ENCODE measurements around the gene LIME1.

LIME1 gene

DNA sequence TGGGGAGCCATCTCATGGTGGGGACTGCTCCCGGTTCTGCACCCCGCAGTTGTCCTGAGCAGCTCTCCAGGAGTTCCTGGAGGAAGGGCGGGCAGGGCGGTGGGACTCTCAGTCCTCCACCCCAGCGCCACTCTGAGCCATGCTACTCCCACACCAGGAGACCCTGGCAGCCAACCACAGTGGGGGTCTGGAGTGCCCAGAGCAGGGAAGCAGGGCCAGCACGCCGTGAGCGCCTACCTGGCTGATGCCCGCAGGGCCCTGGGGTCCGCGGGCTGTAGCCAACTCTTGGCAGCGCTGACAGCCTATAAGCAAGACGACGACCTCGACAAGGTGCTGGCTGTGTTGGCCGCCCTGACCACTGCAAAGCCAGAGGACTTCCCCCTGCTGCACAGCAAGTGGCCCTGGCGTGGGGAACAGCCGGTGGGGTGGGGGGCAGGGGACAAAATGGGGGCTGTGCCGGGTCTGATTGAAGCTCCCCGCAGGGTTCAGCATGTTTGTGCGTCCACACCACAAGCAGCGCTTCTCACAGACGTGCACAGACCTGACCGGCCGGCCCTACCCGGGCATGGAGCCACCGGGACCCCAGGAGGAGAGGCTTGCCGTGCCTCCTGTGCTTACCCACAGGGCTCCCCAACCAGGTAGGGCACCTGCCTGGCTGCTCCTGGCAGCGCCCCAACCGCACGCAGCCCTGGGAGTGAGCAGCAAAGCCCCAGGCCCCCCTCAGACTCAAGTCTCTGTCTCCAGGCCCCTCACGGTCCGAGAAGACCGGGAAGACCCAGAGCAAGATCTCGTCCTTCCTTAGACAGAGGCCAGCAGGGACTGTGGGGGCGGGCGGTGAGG, 41.7 kb upstream of the LIME1 start:
- H3K4me1 Mint-ChIP-seq = peaks cover 53% of the 10 kb centered on the region
- DNase-seq (no peak), ATAC-seq (no peak)
- H3K9me3 Mint-ChIP-seq = no peaks in the 10 kb centered on the region
- no peaks in the 10 kb centered on the region for H3K27me3 Mint-ChIP-seq
- no peak overlapping the region for H3K27ac Mint-ChIP-seq
- no peak overlapping the region for H3K4me3 Mint-ChIP-seq

DNA sequence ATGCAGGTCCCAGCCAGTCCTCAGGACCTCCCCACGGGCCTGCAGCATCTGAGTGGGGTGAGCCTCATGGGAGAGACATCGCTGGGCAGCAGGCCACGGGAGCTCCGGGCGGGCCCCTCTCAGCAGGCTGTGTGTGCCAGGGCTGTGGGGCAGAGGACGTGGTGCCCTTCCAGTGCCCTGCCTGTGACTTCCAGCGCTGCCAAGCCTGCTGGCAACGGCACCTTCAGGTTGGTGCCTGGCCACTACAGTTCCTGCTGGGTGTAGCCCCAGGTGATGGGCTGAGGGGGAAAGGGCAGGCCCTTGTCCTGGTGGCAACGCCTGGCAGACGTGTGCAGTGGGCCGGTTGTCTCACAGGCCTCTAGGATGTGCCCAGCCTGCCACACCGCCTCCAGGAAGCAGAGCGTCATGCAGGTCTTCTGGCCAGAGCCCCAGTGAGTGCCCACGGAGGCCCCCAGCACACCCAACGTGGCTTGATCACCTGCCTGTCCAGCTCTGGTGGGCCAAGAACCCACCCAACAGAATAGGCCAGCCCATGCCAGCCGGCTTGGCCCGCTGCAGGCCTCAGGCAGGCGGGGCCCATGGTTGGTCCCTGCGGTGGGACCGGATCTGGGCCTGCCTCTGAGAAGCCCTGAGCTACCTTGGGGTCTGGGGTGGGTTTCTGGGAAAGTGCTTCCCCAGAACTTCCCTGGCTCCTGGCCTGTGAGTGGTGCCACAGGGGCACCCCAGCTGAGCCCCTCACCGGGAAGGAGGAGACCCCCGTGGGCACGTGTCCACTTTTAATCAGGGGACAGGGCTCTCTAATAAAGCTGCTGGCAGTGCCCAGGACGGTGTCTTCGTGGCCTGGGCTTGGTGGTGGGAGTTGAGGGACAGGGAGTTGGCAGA, 40.8 kb upstream of the LIME1 start:
- Mint-ChIP-seq H3K27me3 (no peaks in the 10 kb centered on the region), H3K9me3 (no peaks in the 10 kb centered on the region), H3K4me1 (peaks cover 62% of the 10 kb centered on the region), H3K27ac (peak overlapping the region in 1 of 2 donors; percentile 44), H3K4me3 (peak overlapping the region in 1 of 2 donors; percentile 67)
- no peak for DNase-seq
- ATAC-seq = no peak

DNA sequence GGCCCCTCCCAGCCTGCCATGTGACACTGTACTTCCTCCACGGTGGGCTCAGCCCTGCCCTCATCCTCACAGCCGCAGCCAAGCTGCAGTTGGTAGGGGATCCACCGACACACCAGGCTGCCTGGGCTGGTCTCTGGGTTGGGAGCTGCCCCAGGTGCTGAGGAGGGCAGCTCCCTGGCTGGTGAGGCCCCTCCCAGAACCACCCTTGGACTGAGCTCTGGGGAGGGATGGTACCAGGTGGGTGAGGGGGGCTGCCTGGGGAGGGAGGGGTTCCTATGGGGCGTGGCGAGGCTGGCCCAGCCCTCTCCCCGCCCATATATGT, 40.2 kb upstream of the LIME1 start:
- Mint-ChIP-seq H3K9me3 (no peaks in the 10 kb centered on the region), H3K27me3 (no peaks in the 10 kb centered on the region), H3K4me1 (peaks cover 60% of the 10 kb centered on the region), H3K4me3 (peak overlapping the region in 1 of 2 donors; percentile 67), H3K27ac (peak overlapping the region in 1 of 2 donors; percentile 44)
- DNase-seq (no peak), ATAC-seq (peak; percentile 61)

DNA sequence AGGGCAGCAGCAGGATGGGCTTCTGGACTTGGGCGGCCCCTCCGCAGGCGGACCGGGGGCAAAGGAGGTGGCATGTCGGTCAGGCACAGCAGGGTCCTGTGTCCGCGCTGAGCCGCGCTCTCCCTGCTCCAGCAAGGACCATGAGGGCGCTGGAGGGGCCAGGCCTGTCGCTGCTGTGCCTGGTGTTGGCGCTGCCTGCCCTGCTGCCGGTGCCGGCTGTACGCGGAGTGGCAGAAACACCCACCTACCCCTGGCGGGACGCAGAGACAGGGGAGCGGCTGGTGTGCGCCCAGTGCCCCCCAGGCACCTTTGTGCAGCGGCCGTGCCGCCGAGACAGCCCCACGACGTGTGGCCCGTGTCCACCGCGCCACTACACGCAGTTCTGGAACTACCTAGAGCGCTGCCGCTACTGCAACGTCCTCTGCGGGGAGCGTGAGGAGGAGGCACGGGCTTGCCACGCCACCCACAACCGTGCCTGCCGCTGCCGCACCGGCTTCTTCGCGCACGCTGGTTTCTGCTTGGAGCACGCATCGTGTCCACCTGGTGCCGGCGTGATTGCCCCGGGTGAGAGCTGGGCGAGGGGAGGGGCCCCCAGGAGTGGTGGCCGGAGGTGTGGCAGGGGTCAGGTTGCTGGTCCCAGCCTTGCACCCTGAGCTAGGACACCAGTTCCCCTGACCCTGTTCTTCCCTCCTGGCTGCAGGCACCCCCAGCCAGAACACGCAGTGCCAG, 39.7 kb upstream of the LIME1 start, which contains the start of gene TNFRSF6B:
Gene TNFRSF6B, plus strand, starts transcription at position 25 of the 729 bp plus-strand sequence. Its CDS starts 116 bp downstream, at position 141.
- no peaks in the 10 kb centered on the region for H3K27me3 Mint-ChIP-seq
- ATAC-seq = peak; percentile 34
- H3K4me1 Mint-ChIP-seq = peaks cover 56% of the 10 kb centered on the region
- H3K27ac Mint-ChIP-seq = peak within 1 kb of the TSS in 1 of 2 donors; percentile 93
- no peaks in the 10 kb centered on the region for H3K9me3 Mint-ChIP-seq
- DNase-seq = peak in 1 of 2 donors; percentile 12
- peak within 1 kb of the TSS; percentile 9 to 67 for H3K4me3 Mint-ChIP-seq

DNA sequence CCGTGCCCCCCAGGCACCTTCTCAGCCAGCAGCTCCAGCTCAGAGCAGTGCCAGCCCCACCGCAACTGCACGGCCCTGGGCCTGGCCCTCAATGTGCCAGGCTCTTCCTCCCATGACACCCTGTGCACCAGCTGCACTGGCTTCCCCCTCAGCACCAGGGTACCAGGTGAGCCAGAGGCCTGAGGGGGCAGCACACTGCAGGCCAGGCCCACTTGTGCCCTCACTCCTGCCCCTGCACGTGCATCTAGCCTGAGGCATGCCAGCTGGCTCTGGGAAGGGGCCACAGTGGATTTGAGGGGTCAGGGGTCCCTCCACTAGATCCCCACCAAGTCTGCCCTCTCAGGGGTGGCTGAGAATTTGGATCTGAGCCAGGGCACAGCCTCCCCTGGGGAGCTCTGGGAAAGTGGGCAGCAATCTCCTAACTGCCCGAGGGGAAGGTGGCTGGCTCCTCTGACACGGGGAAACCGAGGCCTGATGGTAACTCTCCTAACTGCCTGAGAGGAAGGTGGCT, 39.1 kb upstream of the LIME1 start:
- Mint-ChIP-seq H3K4me1 (peaks cover 56% of the 10 kb centered on the region), H3K27ac (peak overlapping the region in 1 of 2 donors; percentile 93), H3K4me3 (peak overlapping the region; percentile 9 to 67), H3K9me3 (no peaks in the 10 kb centered on the region), H3K27me3 (no peaks in the 10 kb centered on the region)
- no peak for ATAC-seq
- DNase-seq = peak in 1 of 2 donors; percentile 13

DNA sequence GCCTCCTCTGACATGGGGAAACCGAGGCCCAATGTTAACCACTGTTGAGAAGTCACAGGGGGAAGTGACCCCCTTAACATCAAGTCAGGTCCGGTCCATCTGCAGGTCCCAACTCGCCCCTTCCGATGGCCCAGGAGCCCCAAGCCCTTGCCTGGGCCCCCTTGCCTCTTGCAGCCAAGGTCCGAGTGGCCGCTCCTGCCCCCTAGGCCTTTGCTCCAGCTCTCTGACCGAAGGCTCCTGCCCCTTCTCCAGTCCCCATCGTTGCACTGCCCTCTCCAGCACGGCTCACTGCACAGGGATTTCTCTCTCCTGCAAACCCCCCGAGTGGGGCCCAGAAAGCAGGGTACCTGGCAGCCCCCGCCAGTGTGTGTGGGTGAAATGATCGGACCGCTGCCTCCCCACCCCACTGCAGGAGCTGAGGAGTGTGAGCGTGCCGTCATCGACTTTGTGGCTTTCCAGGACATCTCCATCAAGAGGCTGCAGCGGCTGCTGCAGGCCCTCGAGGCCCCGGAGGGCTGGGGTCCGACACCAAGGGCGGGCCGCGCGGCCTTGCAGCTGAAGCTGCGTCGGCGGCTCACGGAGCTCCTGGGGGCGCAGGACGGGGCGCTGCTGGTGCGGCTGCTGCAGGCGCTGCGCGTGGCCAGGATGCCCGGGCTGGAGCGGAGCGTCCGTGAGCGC, 38.5 kb upstream of the LIME1 start:
- Mint-ChIP-seq H3K4me3 (peak overlapping the region in 1 of 2 donors; percentile 57), H3K9me3 (no peaks in the 10 kb centered on the region), H3K27ac (peak overlapping the region; percentile 57 to 93), H3K4me1 (peaks cover 56% of the 10 kb centered on the region), H3K27me3 (no peaks in the 10 kb centered on the region)
- DNase-seq (peak in 1 of 2 donors; percentile 12), ATAC-seq (no peak)

DNA sequence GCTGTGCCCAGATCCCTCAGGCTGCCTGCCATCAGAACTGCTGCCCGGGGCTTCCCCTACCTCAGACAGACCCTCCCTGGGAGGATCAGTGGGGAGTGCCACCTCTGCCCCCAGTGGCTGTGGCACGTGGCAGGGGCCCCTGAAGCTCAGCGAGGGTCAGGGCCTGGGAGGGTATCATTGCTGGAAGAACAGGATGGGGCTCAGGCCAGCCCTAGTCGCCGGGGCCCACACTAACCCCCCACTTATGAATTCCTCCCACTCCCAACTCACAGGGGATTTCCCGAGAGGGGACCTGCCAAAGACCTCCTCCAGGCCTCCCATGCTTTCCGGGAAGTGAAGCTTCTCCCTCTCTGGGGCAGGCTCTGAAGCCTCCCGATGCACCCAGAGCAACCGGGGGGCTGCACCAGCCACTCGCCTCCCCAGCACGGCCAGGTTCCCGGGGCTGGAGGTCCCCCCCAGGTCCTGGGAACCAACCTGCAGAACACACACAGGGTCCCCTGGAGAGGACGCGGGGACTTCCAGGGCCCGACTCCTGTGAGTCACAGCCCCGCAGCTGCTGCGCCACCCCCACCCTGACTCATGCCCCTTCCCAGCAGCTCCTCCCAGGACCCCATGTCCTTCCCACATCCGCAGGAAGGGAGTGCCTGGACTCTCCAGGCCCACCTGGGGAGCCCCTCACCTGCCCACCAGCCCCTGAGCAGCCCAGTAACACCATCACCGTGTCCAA, 37.6 kb upstream of the LIME1 start:
- Mint-ChIP-seq H3K4me1 (peaks cover 55% of the 10 kb centered on the region), H3K27ac (peak overlapping the region in 1 of 2 donors; percentile 95), H3K9me3 (no peaks in the 10 kb centered on the region), H3K4me3 (peak overlapping the region in 1 of 2 donors; percentile 70), H3K27me3 (no peaks in the 10 kb centered on the region)
- peak; percentile 45 for ATAC-seq
- DNase-seq = peak in 1 of 2 donors; percentile 44

DNA sequence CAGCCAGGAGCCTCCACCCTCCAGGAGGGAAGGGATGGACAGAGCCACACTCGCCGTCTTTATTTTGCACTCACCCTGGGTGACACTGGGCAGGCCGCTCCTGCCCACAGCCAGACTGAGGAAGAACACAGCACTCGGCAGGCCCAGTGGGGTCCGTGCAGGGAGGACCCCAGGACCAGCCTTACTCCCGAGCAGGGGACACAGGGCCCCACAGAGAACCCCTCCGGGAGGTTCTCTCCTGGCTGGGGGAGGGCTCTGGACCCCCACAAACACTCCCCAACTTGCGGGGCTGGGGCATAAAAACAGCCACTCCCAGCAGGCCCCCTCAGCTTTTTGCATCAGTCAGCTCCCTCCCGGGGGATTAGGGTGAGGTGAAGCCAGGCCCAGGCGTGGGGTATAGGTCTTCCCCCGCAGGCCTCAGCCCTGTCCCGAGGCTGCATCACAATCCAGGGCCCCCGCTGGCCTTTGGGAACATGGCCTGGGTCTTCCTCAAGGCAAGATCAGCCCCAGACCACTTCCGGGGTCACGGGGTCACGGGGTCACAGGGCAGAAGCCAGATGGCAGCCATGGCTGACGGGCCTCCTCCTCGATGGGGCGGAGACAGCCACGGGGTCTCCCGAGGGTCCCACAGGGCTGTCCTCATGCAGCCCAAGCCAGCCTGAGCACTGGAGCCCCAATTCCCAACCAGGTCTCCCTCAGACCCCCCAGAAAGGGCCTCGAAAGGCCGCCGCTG, 36.8 kb upstream of the LIME1 start:
- no peak for DNase-seq
- H3K27ac Mint-ChIP-seq = peak overlapping the region in 1 of 2 donors; percentile 95

DNA sequence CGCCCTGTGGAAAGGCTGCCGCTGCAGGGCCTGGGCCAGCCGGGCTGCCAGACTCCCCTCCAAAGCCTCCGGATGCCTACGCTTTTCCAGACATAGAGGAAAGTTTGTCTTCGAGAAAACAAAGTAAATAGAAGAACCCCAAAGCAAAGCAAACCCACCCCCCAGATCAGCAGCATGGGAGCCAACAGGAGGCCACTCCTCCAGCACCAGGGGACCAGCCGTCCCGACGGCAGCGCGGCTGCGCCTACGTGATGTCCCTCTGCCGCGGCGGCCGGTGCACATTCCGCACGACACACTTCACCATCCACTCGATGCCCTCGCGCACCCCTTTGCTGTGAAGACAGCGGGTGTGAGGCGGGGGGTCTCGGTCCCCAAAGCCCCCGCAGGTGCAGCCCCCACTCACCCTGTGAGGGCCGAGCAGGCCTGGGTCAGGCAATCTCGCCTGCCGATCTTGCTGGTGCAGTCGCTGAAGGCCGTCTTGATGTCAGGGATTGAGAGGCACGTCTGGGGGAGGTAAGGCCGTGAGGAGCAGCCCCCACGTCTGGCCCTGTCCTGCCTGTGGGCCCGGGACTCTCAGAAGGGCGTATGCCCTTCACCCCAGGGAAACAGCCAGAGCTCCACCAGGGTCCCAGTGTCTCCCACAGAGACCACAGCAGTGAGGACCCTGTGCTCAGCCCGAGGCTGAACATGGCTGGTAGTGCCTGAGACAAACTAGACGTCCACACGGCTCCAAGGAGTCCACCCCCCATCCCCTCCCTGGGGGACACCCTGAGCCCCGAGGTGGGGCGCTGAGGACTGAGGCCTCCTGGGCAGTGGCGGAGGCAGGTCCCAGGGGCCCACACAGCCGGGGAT, 36.0 kb upstream of the LIME1 start:
- ATAC-seq (peak; percentile 9), DNase-seq (peak in 1 of 2 donors; percentile 16)
- H3K4me1 Mint-ChIP-seq = peaks cover 64% of the 10 kb centered on the region
- peak overlapping the region in 1 of 2 donors; percentile 21 for H3K4me3 Mint-ChIP-seq
- no peaks in the 10 kb centered on the region for H3K27me3 Mint-ChIP-seq
- H3K9me3 Mint-ChIP-seq = no peaks in the 10 kb centered on the region
- H3K27ac Mint-ChIP-seq = peak overlapping the region in 1 of 2 donors; percentile 95

More for the DNA sequence above, 36.8 kb upstream of the LIME1 start:
- ATAC-seq = peak; percentile 8
- peaks cover 56% of the 10 kb centered on the region for H3K4me1 Mint-ChIP-seq
- no peaks in the 10 kb centered on the region for H3K27me3 Mint-ChIP-seq
- H3K4me3 Mint-ChIP-seq = peak overlapping the region in 1 of 2 donors; percentile 70
- H3K9me3 Mint-ChIP-seq = no peaks in the 10 kb centered on the region

DNA sequence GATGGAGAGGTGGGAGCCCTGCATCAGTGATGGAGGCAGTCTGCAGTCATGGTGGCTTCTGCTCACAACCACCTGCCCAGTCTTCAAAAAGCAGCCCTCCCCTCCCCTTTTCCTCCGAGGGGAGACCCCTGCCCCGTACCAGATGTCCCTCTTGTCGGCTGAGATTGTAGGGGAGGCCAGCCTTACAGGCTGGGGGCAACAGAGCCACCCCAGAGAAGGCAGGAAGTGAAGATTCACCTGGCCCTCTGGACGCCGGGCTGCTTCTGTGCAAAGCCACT, 35.5 kb upstream of the LIME1 start:
- Mint-ChIP-seq H3K9me3 (no peaks in the 10 kb centered on the region), H3K27me3 (no peaks in the 10 kb centered on the region), H3K27ac (no peak overlapping the region), H3K4me3 (no peak overlapping the region), H3K4me1 (peaks cover 67% of the 10 kb centered on the region)
- DNase-seq (no peak), ATAC-seq (no peak)

DNA sequence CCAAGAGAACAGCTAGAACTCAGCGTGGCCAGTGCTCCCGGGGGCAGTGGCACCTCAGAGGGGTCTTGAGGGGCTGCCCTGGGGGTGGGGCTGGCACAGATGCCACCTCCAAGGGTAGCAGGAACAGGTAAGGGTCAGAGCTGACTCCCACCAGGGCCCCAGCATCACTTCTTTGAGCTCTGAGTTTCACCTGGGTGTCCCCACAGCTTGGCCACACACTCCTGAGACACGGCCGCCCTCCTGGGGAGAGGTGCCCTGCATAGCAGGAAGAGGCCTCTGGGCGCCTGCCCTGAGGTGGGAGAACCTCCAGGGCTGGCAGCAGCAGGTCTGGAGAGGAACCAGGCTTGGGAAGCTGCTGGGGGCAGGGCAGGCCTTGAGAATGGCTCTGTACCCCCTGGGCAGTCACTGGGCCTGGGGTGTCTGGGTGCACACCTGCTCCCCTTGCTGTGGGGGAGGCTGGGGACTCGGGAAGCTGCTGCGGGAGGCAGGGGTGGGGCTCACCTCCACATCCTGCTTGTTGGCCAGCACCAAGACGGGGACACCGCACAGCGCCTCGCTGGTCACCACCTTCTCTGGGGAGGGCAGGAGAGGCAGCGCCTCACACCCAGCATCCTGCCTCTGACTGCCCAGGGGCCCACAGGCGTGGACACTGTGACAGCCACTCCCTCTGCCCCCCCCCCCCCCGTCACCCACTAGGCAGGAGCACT, 35.0 kb upstream of the LIME1 start:
- Mint-ChIP-seq H3K9me3 (no peaks in the 10 kb centered on the region), H3K4me1 (peaks cover 67% of the 10 kb centered on the region), H3K27ac (peak overlapping the region in 1 of 2 donors; percentile 27), H3K27me3 (no peaks in the 10 kb centered on the region), H3K4me3 (no peak overlapping the region)
- no peak for ATAC-seq
- DNase-seq = peak in 1 of 2 donors; percentile 12

DNA sequence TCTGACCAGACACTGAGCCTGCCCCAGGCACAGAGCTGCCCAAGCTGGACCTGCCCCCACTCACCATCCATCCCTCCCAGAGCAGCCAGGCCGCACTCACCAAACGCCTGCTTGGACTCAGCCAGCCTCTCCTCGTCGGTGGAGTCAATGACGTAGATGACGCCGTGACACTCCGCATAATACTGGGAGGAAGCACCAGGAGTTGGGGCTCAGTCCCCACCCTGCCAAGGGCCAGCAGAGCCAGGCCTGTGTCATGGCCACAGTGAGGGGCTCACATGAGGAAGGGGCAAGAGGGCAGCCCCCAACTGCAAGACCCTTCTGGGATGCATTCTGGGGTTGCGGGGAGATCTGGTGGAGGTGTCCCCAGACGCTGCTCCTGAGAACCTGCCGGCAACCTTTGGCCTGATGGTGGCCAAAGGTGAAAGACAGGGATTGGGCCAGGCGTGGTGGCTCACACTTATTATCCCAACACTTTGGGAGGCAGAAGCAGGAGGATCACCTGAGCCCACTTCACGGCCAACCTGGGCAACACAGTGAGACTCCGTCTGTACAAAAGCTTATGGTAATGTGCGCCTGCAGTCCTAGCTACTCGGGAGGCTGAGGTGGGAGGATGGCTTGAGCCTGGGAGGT, 34.3 kb upstream of the LIME1 start:
- Mint-ChIP-seq H3K27me3 (no peaks in the 10 kb centered on the region), H3K4me3 (no peak overlapping the region), H3K4me1 (peaks cover 64% of the 10 kb centered on the region), H3K9me3 (no peaks in the 10 kb centered on the region), H3K27ac (peak overlapping the region in 1 of 2 donors; percentile 61)
- ATAC-seq = no peak
- no peak for DNase-seq
